Subcutaneous abdominal adipose tissue (tissue), 5 donors: Measurements from ENCODE around the gene EFCC1.
"Not testable (repeated sequence)": the region's sequence is repeated elsewhere in the genome, so short reads cannot be mapped to it uniquely, and the experiment has no call there.

ENCODE experiments used
- H3K27ac ChIP-seq: one replicate; pipeline ENCODE4 v1.7.0; 2013; ENCODE audit warnings: low read depth, mild to moderate bottlenecking, inconsistent platforms, low read length, moderate library complexity
- H3K27me3 ChIP-seq, 5 donors: one replicate each; pipeline ENCODE4 v1.7.0; 2013; ENCODE audit warnings: low read length in 5 of 5, inconsistent platforms in 1 of 5; ENCODE audit not compliant: control insufficient read depth in 5 of 5, insufficient read depth in 4 of 5
- H3K36me3 ChIP-seq, 5 donors: one replicate each; pipeline ENCODE4 v1.7.0; 2013; ENCODE audit warnings: low read length in 5 of 5; ENCODE audit not compliant: control insufficient read depth in 5 of 5, insufficient read depth in 5 of 5
- H3K4me1 ChIP-seq, 5 donors: one replicate each; pipeline ENCODE4 v1.7.0; 2013; ENCODE audit warnings: low read length in 5 of 5, mild to moderate bottlenecking in 3 of 5, moderate library complexity in 1 of 5; ENCODE audit not compliant: control insufficient read depth in 5 of 5, insufficient read depth in 5 of 5
- H3K4me3 ChIP-seq, 5 donors: one replicate each; pipeline ENCODE4 v1.7.0; 2013; ENCODE audit warnings: low read length in 5 of 5, low read depth in 1 of 5
- H3K9ac ChIP-seq, 5 donors: one replicate each; pipeline ENCODE4 v1.7.0; 2013; ENCODE audit warnings: low read length in 5 of 5, mild to moderate bottlenecking in 4 of 5, moderate library complexity in 3 of 5
- H3K9me3 ChIP-seq, 5 donors: one replicate each; pipeline ENCODE4 v1.7.0; 2013; ENCODE audit warnings: low read length in 5 of 5; ENCODE audit not compliant: control insufficient read depth in 5 of 5
- donor health status: healthy.
- donor health status: healthy.
- donor health status: healthy.
- donor health status: healthy.
- donor health status: healthy.

The EFCC1 gene

GRCh38 chr3:129069313-129070085, 68.4 kb downstream of the EFCC1 start:
- not testable (repeated sequence) for H3K9me3 ChIP-seq, H3K9ac ChIP-seq, H3K27ac ChIP-seq, H3K4me3 ChIP-seq, H3K36me3 ChIP-seq, H3K27me3 ChIP-seq
- peaks cover 0 to 13% (median 8%) of the 10 kb centered on the region in 5 donors for H3K4me1 ChIP-seq

DNA sequence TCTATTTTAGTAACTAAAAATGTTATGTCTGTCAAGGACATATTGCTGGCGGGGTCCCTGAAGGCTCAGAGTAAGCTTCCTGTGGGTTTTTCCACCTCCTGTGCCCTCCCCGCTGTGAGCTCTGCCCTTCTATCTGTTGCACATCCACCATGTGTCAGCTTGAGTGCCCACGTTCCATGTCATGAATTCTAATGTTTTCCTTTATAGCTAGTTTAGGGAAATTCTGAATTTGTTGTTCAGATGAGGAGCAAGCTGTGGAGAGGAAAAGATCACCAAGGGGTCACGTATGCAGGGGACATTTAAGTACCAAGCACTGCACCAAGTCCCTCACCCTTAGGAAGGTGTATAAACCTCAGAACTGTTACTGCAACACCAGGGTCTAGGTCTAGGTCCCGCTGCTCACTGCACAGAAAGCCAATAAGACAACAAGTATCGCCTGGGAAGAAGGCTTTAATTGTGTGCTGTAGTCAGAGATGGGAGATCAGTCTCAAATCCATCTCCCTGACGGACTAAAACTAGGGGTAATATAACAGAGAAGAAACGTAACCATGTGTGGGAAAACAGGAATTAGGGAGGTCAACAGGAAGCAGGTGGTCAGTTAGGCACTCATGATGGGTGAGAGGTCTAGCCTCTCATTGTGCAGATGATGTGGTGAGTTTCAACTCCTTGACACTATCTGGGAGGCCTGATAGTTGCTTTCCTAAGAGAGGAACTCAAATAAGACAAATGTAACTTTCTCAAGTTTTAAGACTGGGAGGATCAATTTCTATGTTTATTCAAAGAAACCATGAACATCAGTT, 69.2 kb downstream of the EFCC1 start:
- no peaks in the 10 kb centered on the region for H3K27me3 ChIP-seq
- no peak overlapping the region for H3K9ac ChIP-seq
- peaks cover 0 to 13% (median 8%) of the 10 kb centered on the region in 5 donors for H3K4me1 ChIP-seq
- no peaks in the 10 kb centered on the region for H3K9me3 ChIP-seq
- no peaks in the 10 kb centered on the region for H3K36me3 ChIP-seq
- no peak overlapping the region for H3K4me3 ChIP-seq
- no peak overlapping the region for H3K27ac ChIP-seq

GRCh38 chr3:129077222-129077621, 76.1 kb downstream of the EFCC1 start:
- Histone ChIP-seq H3K9ac (no peak overlapping the region), H3K27me3 (peaks cover 0 to 7% (median 0%) of the 10 kb centered on the region in 5 donors), H3K4me1 (no peaks in the 10 kb centered on the region), H3K36me3 (no peaks in the 10 kb centered on the region), H3K27ac (no peak overlapping the region), H3K9me3 (no peaks in the 10 kb centered on the region), H3K4me3 (no peak overlapping the region)

DNA sequence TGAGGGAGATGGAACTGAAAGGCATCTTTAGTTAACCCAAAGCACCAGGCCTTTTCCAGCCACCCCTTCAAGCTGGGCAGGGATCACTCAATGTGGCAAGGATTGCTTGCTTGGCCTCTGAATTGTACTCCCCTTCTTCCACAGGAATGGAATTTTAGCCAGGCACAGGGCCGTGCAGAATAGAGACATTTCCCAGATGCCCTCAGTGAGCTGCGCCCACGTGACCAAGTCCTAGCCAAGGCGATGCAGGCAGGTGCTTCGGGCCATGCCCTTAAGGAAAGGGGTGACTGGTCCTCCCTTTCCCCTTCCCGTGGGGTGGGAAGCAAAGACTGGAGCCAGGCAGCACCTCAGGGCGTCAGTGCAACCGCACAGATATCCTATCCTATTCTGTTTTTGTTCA, 77.4 kb downstream of the EFCC1 start:
- H3K4me3 ChIP-seq, result no peak overlapping the region
- H3K27me3 ChIP-seq, result peaks cover 0 to 7% (median 0%) of the 10 kb centered on the region in 5 donors
- H3K9ac ChIP-seq, result no peak overlapping the region
- H3K36me3 ChIP-seq, result no peaks in the 10 kb centered on the region
- H3K27ac ChIP-seq, result no peak overlapping the region
- no peaks in the 10 kb centered on the region for H3K4me1 ChIP-seq
- H3K9me3 ChIP-seq, result no peaks in the 10 kb centered on the region

DNA sequence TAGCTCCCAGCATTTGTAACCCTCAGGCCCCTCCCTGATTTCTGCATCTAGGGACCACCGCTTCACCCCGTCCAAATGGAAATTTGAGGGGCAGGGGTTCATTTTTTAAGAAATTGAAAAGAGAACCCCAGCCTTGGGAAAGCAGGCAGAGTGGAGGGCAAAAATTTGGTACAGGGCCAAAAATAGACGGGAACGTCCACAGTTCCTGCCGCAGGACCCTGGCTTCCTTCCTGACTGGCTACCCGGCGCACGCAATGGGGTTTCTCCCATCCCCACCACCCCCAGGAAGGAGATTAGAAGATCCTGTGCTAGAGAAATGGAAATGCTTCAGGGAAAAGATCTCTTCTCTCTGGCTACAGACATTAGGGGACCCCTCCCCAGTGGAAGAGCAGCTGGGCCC, 80.4 kb downstream of the EFCC1 start:
- H3K4me3 ChIP-seq, result no peak overlapping the region
- no peak overlapping the region for H3K27ac ChIP-seq
- H3K9me3 ChIP-seq, result no peaks in the 10 kb centered on the region
- peaks cover 0 to 7% (median 0%) of the 10 kb centered on the region in 5 donors for H3K27me3 ChIP-seq
- H3K9ac ChIP-seq, result no peak overlapping the region
- no peaks in the 10 kb centered on the region for H3K36me3 ChIP-seq
- H3K4me1 ChIP-seq, result no peaks in the 10 kb centered on the region

- Histone ChIP-seq H3K4me3 (no peak overlapping the region), H3K4me1 (peaks cover 0 to 4% (median 3%) of the 10 kb centered on the region in 5 donors), H3K27me3 (peaks cover 0 to 7% (median 0%) of the 10 kb centered on the region in 5 donors), H3K36me3 (no peaks in the 10 kb centered on the region), H3K9me3 (no peaks in the 10 kb centered on the region), H3K27ac (no peak overlapping the region), H3K9ac (no peak overlapping the region)
Measured at GRCh38 chr3:129082026-129082425, 80.9 kb downstream of the EFCC1 start.

DNA sequence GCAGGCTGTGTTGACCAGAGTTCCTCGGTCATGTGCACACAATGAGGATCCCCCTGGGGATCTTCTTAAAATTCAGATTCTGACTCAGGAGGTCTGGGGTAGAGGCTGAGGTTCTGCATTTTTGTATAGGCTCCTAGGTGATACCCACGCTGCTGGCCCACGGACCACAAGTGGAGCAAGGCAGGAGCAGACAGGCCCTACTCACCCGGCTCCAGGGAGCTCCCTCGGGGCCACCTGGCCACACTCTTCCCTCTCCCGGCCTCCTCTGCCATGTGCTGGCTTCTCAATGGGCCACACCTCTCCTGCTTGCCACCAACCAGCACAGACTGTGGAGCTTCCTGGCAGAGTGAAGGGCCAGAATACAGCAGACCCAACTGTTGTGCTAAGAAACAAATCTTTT, 83.4 kb downstream of the EFCC1 start:
- H3K9me3 ChIP-seq, result no peaks in the 10 kb centered on the region
- no peak overlapping the region for H3K27ac ChIP-seq
- no peak overlapping the region for H3K4me3 ChIP-seq
- H3K9ac ChIP-seq, result no peak overlapping the region
- H3K4me1 ChIP-seq, result peaks cover 2 to 8% (median 7%) of the 10 kb centered on the region in 5 donors
- H3K27me3 ChIP-seq, result peaks cover 0 to 7% (median 0%) of the 10 kb centered on the region in 5 donors
- no peaks in the 10 kb centered on the region for H3K36me3 ChIP-seq

- Histone ChIP-seq H3K27me3 (peaks cover 0 to 7% (median 0%) of the 10 kb centered on the region in 5 donors), H3K9me3 (no peaks in the 10 kb centered on the region), H3K4me3 (no peak overlapping the region), H3K36me3 (no peaks in the 10 kb centered on the region), H3K27ac (no peak overlapping the region), H3K4me1 (peaks cover 2 to 8% (median 7%) of the 10 kb centered on the region in 5 donors), H3K9ac (no peak overlapping the region)
Measured at GRCh38 chr3:129085165-129085715, 84.1 kb downstream of the EFCC1 start.

DNA sequence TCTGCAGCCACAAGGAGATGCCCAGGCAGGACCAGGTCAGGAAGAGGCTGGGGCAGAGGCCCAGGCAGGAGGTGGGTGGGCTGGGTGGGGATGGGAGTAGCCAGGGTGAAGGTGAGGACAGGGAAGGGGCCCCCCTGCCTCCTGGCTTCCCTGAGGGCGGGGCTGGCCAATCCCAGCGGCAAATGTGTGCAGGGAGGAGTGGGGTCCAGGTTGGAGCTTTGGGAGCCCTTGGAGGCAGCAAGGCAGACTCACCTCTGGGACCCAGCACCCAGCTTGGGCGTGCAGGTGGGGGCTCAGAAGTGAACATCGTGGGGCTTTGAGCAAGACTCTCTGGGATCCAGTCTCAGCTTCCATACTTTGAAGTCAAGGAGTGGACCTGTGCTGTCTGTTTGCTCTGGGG, 84.7 kb downstream of the EFCC1 start:
- no peak overlapping the region for H3K4me3 ChIP-seq
- no peak overlapping the region for H3K9ac ChIP-seq
- H3K4me1 ChIP-seq, result peaks cover 2 to 8% (median 7%) of the 10 kb centered on the region in 5 donors
- no peak overlapping the region for H3K27ac ChIP-seq
- no peaks in the 10 kb centered on the region for H3K36me3 ChIP-seq
- peaks cover 0 to 7% (median 0%) of the 10 kb centered on the region in 5 donors for H3K27me3 ChIP-seq
- no peaks in the 10 kb centered on the region for H3K9me3 ChIP-seq
